ENCODE results near the gene RSPRY1. TPM values are rescaled to one million over a fixed set of nuclear protein-coding genes. Genes with fewer than 3 reads are reported as not detected.
A peak's percentile ranks its signal among the peaks of the same experiment; 100 is the strongest.
"Not testable (repeated sequence)": the region's sequence is repeated elsewhere in the genome, so short reads cannot be mapped to it uniquely, and the experiment has no call there.

Gene RSPRY1
- polyA plus RNA-seq, 5 donors = 31.4 to 50.8 (median 41.4) TPM

GRCh38 chr16:57255686-57256415 is 69.7 kb downstream of the RSPRY1 start:
- no peak for DNase-seq

GRCh38 chr16:57256601-57257395 is 70.7 kb downstream of the RSPRY1 start:
- DNase-seq = no peak

- DNase-seq = no peak
Observed at GRCh38 chr16:57257455-57258070, 71.4 kb downstream of the RSPRY1 start.

GRCh38 chr16:57258226-57258909 is 72.2 kb downstream of the RSPRY1 start:
- no peak for DNase-seq

- no peak for DNase-seq
Observed at GRCh38 chr16:57258910-57259475, 72.9 kb downstream of the RSPRY1 start.

- DNase-seq = no peak
Observed at GRCh38 chr16:57260294-57260929, 74.3 kb downstream of the RSPRY1 start.

GRCh38 chr16:57261806-57262205 is 75.7 kb downstream of the RSPRY1 start:
- DNase-seq = no peak

GRCh38 chr16:57262841-57263540 is 76.9 kb downstream of the RSPRY1 start:
- DNase-seq = no peak

- no peak for DNase-seq
Observed at GRCh38 chr16:57263541-57264351, 77.6 kb downstream of the RSPRY1 start.

GRCh38 chr16:57264381-57264780 is 78.3 kb downstream of the RSPRY1 start:
- no peak for DNase-seq

GRCh38 chr16:57264950-57265371 is 78.8 kb downstream of the RSPRY1 start:
- no peak for DNase-seq

- DNase-seq = peak in 1 of 2 donors; percentile 34
Observed at GRCh38 chr16:57265850-57266530, 79.9 kb downstream of the RSPRY1 start.

- no peak for DNase-seq
Observed at GRCh38 chr16:57266531-57267260, 80.6 kb downstream of the RSPRY1 start.

- DNase-seq = not testable (repeated sequence)
Observed at GRCh38 chr16:57267343-57267742, 81.2 kb downstream of the RSPRY1 start.

- DNase-seq = no peak
Observed at GRCh38 chr16:57268804-57269800, 83.0 kb downstream of the RSPRY1 start.

- no peak for DNase-seq
Observed at GRCh38 chr16:57270221-57271062, 84.3 kb downstream of the RSPRY1 start.

Measured in right lung (tissue), 5 donors.